Liver (tissue), 2 donors: ENCODE data around the gene MVB12B.

ENCODE experiments used
- CTCF ChIP-seq: fragments of 150-350 bp; IDR thresholded peaks from 2 replicates; pipeline ENCODE4 v1.5.1; 2017; ENCODE audit warnings: improper control_type of control experiment, low read depth, low read length; ENCODE audit not compliant: missing input control
- REST ChIP-seq: IDR thresholded peaks from 2 replicates; pipeline ENCODE4 v1.6.1; 2016; ENCODE audit warnings: antibody characterized with exemption, mild to moderate bottlenecking
- donor health status: healthy.

- TF ChIP-seq CTCF (no peak), REST (no peak)
These were observed 155.2 kb downstream of the MVB12B start for GRCh38 chr9:126481862-126482261.
